Activated effector memory CD4-positive, alpha-beta T cell treated with anti-CD3 and anti-CD28 coated beads, Interleukin-2, amount 50 U/mL, for 16 hours (primary cell): ENCODE results near the gene PEMT.
"Not testable (repeated sequence)": the region's sequence is repeated elsewhere in the genome, so short reads cannot be mapped to it uniquely, and the experiment has no call there.

Experiments used
- DNase-seq: peaks from one replicate; pipeline ENCODE4 v3.0.0-alpha.2; 2020

Gene PEMT

DNA sequence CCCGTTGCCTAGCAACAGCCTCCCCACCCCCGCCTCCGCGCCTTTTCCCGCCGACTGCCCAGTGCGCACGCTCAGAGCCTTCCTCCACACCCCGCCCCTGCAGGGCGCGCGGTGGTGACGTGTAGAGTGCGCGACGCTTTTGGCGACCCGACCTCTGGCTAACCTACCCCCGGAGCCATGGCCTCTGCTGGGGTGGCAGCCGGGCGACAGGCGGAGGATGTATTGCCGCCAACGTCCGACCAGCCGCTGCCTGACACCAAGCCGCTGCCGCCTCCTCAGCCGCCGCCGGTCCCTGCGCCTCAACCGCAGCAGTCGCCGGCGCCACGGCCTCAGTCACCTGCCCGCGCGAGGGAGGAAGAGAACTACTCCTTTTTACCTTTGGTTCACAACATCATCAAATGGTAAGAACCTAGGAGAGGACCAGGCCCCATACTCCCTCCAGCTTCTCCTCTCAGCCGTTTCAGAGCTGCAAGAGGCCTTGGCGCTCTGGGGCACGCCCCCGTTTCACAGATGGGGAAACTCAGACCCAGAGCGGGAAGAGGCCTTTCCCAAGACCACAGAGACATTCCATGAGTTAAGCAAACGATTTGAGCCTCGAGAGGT lies 114.5 kb downstream of the PEMT start, which contains the start of gene MED9:
Gene MED9 (plus strand): TSS at position 136 of the 603 bp plus-strand sequence. CDS start 42 bp downstream, at position 178.
- DNase-seq = peak; percentile 98

DNA sequence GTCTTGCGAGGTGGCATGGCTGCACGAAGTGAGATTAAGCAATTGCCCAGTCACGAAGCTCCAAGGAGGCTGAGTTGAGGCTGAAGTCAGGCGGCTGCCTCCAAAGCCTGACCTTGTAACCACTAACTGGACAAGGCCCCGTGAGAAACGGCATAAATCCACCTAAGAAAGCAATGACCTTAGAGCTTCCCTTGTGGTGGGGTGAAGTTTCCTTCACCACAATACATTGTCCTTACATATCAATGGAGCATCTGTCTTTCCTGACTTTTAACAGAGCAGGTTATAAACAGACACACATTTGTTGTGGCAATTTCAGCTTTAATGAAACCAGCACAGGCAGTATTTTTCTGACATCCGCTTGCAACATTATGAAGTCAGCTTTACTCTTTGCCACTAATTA lies 117.2 kb downstream of the PEMT start:
- DNase-seq = no peak

DNA sequence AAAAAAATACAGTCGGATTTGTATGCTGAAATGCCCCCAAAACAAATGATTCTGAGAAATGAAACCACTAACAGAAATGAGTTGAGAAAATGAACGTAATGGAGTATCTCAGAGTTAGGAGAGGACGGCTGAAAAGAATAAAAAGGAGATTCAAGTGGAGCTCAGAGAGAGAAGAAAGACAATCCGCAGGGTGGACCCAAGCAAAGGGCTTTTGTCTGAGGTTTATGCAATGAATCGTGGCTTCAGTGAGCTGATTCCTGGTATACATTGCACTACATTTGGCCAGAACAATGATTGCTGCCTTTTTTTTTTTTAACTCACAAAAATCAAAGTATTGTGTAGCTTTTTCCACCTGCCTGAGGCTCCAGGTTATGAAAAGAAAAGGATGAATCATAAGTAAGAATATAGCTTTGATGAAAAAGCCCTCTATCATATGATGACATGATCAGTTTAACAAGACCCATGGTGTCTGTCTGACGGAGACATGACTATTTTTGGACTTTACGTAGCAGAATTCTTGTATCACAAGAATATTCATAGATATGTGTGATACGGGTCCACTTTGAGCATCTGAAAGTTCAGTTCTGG lies 119.1 kb downstream of the PEMT start:
- no peak for DNase-seq

DNA sequence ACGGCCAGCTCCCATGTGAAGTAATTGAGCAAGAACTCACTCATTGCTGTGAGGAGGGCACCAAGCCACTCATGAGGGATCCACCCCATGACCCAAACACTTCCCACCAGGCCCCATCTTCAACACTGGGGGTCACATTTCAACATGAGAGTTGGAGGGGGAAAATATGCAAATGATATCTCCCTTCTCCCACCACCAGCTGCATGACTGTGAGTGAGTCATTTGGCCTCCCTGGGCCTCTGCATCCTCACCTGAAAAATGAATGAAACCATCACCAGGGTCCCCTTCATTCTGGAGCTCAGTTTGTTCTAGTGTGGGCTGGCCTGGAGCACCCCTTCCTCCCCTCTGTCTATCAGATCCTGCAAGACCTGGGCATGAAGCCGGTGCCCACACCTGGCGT lies 121.5 kb downstream of the PEMT start:
- DNase-seq = no peak

DNA sequence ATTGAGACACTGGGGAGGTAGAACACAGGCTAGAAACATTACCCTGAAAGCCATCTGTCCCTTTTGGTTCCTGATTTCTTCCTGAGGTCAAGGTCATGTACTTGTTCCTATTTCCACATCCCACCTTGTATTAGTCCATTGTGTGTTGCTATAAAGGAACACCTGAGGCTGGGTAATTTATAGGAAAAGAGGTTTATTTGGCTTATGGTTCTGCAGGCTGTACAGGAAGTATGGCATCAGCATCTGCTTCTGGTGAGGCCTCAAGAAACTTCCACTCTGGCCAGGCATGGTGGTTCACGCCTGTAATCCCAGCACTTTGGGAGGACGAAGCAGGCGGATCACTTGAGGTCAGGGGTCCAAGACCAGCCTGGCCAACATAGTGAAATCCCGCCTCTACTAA lies 122.2 kb downstream of the PEMT start:
- DNase-seq = no peak

GRCh38 chr17:17468217-17469010 lies 123.1 kb downstream of the PEMT start:
- no peak for DNase-seq

DNA sequence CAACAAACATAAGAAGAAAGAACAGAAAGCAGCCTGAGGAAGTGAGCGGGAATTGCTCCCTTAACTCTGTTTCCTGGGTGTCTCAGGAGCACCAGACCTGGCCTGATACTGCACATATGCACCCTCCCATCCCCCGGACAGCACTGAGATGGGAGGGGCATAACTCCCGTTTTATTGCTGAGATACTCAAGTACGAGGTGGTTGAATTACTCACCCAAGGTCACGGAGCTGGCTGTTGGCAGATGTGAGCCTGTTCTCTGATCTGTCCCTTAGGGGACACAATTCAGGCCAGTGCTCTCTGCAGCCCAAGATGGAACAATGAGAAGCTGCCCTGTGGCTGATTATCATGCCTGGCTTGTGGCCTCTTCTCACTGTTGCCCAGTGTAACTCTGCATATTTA lies 123.8 kb downstream of the PEMT start:
- DNase-seq = no peak

DNA sequence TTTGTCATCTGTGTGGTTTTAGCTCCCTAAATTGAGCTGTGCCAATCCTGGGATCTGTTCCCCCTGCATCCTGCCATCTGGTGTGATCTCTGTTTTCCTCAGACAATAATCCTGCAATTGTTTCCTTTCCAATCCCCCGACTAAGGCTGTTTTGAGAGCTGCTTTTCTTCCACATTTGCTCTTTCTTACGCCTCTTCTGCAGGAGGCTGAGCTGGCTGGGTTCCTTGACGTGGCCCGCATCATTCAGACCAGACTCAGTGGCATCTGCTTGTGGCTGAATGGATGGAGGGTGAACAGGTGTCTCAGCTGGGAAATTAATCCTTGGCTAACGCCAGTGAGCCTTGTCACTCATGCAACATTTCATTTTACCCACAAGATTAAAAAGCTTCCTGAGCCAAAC lies 124.5 kb downstream of the PEMT start:
- DNase-seq = no peak

DNA sequence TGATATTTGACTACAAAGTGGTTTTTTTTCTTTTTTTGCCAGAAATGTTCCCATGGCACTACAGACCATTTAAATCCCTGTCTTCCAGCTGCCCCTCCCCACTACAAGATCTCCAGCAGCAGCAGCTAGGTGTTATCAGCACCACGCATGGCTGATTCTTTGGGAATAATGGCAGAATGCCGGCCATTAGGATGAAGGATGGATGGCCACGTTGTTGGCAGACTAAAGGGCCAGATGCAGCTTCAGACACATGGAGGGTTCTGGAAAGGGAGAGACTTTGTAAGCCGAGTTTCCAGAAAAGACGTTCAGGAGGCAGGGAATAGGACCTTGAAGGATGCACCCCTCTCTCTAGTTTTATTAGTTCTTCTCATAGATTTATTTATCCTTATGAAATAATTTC lies 125.0 kb downstream of the PEMT start:
- no peak for DNase-seq

DNA sequence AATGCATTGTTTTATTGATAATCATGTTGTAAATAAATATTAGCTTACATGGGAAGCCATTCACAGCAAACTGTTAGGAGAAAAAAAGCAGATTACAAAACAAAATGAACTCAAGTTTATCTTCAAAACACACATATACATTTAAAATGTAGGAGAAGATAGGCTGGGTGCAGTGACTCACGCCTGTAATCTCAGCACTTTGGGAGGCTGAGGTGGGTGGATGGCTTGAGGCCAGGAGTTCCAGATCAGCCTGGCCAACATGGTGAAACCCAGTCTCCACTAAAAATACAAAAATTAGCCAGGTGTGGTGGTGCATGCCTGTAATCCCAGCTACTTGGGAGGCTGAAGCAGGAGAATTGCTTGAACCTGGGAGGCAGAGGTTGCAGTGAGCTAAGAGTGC lies 125.6 kb downstream of the PEMT start:
- not testable (repeated sequence) for DNase-seq

DNA sequence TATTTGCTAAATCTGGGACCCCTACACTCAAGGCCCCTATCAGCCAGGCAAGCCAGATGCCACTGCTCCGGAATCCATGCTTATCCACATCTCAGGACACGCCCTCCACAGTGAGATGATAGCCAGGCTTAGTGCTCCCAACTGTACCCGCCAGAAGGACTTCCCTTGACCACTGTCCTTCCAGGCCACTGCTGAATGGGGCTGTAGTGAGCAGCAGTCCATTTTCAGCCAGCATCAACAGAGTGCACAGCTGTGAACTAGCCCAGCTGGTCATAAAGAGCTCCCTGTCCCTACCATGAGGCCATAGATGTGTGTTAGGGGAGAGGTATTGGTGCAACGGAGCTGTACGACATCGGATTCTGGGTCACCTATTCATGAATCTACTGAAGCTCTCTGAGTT lies 127.7 kb downstream of the PEMT start:
- no peak for DNase-seq

GRCh38 chr17:17462048-17462824 lies 129.3 kb downstream of the PEMT start:
- DNase-seq = no peak

DNA sequence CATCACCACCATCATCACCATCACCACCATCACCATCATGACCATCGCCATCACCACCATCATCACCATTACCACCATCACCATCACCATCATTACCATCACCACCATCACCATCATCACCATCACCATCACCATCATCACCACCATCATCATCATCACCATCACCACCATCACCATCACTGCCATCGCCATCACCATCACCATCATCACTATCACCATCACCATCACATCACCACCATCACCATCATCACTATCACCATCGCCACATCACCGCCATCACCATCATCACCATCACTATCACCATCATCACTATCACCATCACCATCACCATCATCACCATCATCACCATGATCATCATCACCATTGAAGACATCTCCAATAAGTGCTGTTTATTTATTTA lies 131.5 kb downstream of the PEMT start:
- no peak for DNase-seq

DNA sequence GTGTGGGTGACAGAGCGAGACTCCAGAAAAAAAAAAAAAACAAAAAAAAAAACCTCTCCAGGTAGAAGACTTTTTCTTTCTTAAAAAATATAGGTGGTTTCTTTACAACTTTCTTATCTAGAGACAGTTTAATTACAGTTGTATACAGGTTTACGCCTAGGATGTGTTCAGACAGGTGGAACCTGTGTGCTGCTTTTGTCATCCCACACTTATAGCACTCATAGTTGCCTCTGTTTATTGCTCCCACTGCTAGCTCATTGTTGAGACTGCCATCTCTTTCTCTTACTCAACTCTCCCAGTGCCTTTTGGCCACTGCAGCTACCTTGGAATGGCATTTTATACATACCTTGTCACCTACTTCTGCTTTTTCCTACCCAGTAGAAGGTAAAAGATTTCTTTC lies 133.8 kb downstream of the PEMT start:
- no peak for DNase-seq

GRCh38 chr17:17456251-17456650 lies 135.3 kb downstream of the PEMT start:
- DNase-seq = no peak
